NCI-H146 treated with DMSO at 0.1 percent for 48 hours (cell line): Measurements from ENCODE around the gene SPRR5.

ENCODE experiments used
- DNase-seq: peaks from one replicate; lab custom pipeline; 2025; ENCODE audit not compliant: unreplicated experiment; lab: John Stamatoyannopoulos, UW

The SPRR5 gene

GRCh38 chr1:152981146-152981871 is 34.3 kb downstream of the SPRR5 start:
- no peak for DNase-seq

- no peak for DNase-seq
Measured at GRCh38 chr1:152982076-152982475, 35.1 kb downstream of the SPRR5 start.

DNA sequence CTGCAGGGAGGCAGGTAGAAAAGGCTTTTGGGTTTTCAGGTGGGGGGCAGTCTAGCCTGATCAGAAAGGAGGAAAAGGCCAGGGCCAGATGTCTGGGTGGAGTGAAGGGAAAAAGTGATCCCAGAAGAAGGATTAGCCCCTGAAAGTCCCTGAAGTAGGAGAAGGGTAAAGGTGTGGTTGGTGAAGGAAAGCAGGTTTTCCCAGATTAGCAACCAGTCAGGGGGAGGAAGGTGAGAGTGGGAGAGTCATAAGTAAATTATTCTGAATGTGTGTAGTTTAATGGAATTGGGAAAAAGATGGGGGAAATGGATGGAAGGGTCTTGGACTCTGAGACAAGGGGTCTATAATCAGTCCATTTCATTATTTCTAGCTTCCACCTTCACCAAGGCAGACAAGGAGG is 36.2 kb downstream of the SPRR5 start:
- no peak for DNase-seq

- no peak for DNase-seq
Measured at GRCh38 chr1:152983743-152984142, 36.7 kb downstream of the SPRR5 start, which contains the start of gene SPRR1A. Gene SPRR1A, plus strand, starts transcription at chr1:152984081. Its CDS starts 1,150 bp downstream, at chr1:152985231.

GRCh38 chr1:152986578-152986977 is 39.6 kb downstream of the SPRR5 start:
- no peak for DNase-seq

- no peak for DNase-seq
Measured at GRCh38 chr1:152993186-152993585, 46.2 kb downstream of the SPRR5 start.

GRCh38 chr1:152995842-152996241 is 48.8 kb downstream of the SPRR5 start:
- no peak for DNase-seq

- DNase-seq: no peak
Measured at GRCh38 chr1:152996633-152997400, 49.8 kb downstream of the SPRR5 start.

- no peak for DNase-seq
Measured at GRCh38 chr1:152997901-152998300, 50.9 kb downstream of the SPRR5 start.

DNA sequence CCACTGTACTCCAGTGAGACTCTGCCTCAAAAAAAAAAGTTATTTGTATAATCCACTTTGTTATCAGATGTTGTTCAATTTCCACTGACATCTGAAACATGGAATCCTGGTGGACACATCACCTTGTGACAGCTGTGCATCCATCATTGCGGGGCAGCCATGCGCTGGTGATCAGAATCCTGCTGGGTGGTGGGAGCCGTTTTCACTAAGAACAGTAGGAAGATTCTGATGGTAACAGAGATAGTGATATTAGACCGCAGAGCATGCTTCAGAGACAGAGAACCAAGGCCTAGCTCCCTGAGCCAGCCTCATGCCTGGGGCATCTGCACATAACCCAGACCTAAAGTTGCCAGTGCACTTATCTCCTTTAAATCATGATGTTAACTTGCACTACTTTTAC is 51.5 kb downstream of the SPRR5 start:
- no peak for DNase-seq
